Stimulated activated naive CD4-positive, alpha-beta T cell (primary cell): ENCODE results near the gene ZNF584.

ENCODE experiments used
- DNase-seq, 6 experiments: peaks; one replicate each; lab custom pipeline; 2025; lab: John Stamatoyannopoulos, UW

Gene ZNF584

GRCh38 chr19:58466089-58466759 is 57.8 kb downstream of the ZNF584 start:
- DNase-seq: no peak

DNA sequence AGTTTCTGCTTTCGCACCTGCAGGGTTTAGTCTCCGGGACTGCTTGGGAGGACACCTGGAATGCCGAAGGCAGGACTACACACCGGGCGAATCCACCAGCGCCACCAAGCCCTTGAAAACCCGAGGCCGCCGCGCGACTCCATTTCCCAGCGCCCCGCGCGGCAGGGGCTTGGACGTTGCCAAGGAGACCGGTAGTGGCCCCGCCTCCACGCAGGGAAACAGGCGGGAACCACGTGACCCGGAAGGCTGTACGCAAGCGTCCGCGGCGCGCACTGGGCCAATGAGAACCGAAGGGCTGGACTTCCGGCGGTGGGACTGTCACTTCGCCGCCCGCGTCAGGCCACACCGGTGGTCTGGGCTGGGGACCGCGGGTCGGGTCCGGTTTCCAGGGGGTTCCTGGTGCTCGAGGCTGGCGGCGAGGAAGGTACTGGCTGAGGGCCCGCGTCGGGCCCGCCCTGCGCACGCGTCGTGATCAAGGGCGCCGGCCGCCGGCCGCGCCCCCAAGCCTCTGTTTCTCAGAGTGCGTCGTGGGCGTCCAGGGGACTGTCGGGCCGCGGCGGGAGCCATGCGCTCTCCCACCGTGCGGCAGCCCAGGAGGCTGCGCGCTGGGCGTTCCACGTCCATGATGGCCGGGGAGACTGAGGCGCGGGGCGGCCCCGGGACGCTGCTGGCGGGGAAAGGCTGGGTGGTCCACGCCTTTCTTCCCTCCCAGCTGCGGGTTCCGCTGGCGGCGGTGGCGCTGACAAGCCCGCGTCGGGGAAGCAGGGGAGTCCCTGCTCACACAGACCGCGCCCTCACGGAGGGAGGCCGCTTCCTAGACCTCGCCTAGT is 58.5 kb downstream of the ZNF584 start, which contains the start of gene ZNF324:
ZNF324 (plus strand) TSS at position 321 of the 830 bp plus-strand sequence. CDS start 2,106 bp downstream, outside the sequence.
- DNase-seq: peak; percentile 91 to 96 (median 94)
